GM21786 (cell line): ENCODE measurements around the gene VEGFA.

Experiments used
- ATAC-seq: cut with Tn5 transposase; IDR thresholded peaks from one replicate; pipeline ENCODE4 v1.9.1; 2021; ENCODE audit not compliant: unreplicated experiment

Gene VEGFA

GRCh38 chr6:43759136-43759906, 10.7 kb upstream of the VEGFA start:
- no peak for ATAC-seq

GRCh38 chr6:43759907-43760206, 10.2 kb upstream of the VEGFA start:
- no peak for ATAC-seq

- no peak for ATAC-seq
Measured at GRCh38 chr6:43760210-43761168, 9.5 kb upstream of the VEGFA start.

- ATAC-seq, result no peak
Measured at GRCh38 chr6:43761666-43762409, 8.2 kb upstream of the VEGFA start.

DNA sequence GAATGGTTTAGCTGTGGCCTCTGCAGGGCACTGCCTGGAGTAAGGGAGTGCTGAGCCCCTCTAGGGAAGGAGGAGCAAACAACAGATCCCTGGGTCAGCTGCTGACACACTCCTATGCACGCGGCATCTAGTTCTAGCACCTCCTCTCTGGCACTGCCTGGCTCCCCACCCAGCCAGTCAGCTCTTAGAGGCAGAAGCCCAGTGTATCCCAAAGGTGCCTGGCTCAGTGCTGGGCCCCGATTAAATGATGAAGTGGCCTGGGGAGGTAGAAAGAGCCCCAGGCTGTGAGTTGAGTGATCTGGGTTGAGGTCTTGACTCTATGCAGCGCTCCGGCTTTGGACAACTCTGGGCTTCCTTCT, 7.6 kb upstream of the VEGFA start:
- no peak for ATAC-seq

DNA sequence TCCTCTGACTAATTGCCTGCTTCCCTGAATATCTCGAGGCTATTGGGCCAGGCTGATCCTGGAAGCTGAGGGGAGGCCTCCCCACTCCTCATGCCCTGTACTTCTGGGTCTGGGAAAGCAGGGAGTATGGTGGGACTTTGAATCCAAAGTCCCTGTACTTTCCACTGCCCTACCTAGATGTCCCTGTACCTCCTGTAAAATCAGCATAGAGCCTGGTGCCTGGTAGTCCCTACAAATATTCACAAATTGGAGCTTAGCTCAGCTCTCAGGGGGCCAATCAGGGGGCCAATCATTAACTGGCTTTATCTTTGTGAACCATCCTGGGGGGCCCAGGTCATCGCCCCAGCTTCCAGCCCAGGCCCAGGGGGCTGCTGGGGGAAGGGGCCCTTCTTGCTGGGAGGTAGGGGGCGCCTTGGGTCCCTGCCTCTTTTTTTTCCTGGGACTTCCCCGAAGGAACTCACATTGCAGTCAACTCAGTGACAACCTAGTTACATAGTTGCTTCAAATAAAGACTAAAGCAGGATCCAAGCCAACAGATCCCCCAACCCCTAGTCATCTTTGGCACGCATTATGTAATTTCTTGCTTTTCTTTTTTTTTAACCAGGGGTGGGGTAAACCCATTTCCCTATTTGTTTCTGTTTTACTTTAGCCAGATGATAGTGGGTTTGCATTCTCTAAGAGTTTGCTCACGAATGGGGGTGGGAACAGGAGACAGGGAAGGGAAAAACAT, 6.9 kb upstream of the VEGFA start:
- no peak for ATAC-seq

DNA sequence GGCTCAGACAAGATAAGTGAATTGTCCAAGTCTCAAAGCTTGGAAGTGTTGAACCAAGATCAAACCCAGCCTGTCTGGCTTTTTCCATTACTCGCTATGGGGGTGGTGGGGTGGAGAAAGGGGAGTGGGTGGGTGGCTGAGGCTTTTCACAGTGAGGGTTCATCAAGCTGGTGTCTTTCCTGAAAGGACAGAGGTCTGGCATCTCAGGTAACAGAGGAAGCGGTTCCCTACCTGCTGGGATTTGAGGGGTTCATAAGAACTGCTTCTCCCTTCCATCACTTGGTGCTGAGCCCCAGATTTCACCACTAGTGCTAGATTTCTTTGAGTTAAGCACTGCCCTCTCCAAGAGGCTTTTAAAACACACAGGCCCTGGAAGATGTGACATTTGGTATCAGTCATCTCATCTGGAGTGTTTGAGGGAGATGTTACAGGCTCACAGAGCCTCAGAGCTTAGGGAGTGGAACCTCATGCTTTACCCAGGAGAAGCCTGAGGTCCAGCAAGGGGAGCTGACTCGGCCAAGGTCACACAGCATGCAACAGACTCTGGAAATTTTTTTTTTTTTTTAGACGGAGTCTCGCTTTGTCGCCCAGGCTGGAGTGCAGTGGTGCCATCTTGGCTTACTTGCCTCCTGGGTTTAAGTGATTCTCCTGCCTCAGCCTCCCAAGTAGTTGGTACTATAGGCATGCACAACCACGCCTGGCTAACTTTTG, 6.0 kb upstream of the VEGFA start:
- ATAC-seq, result no peak

DNA sequence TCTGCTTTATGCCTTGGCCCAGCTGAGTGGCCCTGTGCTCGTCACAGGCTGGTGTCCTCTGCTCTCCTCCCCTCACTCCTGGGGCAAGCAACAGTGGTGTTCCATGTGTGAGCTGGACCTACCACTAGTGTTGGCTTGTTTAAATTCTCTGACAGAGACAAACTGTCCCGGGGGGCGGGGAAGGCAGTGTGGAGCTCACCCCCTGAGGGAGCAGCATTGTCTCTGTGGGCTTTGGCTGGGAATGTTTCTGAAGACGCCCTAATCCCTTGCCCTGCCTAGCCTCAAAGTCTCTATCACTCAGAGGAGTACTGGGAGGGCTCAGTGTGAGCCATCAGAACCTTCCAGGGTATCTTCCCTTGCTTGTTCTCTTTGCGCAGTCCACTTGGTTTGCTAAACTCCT, 5.2 kb upstream of the VEGFA start:
- no peak for ATAC-seq

GRCh38 chr6:43765776-43766499, 4.1 kb upstream of the VEGFA start:
- ATAC-seq, result no peak

DNA sequence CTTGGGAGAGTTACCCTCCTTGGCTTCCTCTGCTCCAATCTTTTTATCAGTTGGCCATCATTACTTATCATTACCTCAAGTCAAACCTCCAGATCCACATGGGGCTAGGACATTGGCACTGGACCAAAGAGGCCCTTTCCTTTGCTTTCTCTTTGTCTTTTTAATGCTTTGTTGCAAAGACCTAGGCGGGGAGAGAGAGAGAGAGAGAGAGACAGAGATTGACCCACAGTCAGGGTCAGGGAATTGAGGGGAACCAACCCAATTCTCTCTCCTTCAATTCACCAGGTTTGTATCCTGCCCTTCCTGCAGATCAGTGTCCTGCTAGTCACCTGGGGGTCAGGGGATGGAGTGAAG, 3.5 kb upstream of the VEGFA start:
- ATAC-seq, result no peak

- no peak for ATAC-seq
Measured at GRCh38 chr6:43766964-43767461, 3.0 kb upstream of the VEGFA start.

DNA sequence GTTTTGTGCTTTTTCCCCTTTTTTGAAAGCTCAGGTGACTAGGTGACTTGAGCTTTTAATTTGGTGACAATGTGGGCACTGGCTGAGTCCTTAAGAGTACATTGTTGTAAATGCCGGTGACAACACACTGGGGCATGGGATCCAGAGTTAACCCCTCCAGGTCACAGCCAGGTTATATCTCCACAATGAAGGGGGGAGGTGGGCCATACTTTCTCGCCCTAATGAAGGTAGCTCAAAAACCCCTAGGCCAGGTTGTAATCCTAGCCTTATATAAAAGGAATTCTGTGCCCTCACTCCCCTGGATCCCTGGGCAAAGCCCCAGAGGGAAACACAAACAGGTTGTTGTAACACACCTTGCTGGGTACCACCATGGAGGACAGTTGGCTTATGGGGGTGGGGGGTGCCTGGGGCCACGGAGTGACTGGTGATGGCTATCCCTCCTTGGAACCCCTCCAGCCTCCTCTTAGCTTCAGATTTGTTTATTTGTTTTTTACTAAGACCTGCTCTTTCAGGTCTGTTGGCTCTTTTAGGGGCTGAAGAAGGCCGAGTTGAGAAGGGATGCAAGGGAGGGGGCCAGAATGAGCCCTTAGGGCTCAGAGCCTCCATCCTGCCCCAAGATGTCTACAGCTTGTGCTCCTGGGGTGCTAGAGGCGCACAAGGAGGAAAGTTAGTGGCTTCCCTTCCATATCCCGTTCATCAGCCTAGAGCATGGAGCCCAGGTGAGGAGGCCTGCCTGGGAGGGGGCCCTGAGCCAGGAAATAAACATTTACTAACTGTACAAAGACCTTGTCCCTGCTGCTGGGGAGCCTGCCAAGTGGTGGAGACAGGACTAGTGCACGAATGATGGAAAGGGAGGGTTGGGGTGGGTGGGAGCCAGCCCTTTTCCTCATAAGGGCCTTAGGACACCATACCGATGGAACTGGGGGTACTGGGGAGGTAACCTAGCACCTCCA, 2.2 kb upstream of the VEGFA start:
- no peak for ATAC-seq

- no peak for ATAC-seq
Measured at GRCh38 chr6:43768506-43768860, 1.5 kb upstream of the VEGFA start.

GRCh38 chr6:43768983-43769525, 957 bp upstream of the VEGFA start:
- no peak for ATAC-seq

DNA sequence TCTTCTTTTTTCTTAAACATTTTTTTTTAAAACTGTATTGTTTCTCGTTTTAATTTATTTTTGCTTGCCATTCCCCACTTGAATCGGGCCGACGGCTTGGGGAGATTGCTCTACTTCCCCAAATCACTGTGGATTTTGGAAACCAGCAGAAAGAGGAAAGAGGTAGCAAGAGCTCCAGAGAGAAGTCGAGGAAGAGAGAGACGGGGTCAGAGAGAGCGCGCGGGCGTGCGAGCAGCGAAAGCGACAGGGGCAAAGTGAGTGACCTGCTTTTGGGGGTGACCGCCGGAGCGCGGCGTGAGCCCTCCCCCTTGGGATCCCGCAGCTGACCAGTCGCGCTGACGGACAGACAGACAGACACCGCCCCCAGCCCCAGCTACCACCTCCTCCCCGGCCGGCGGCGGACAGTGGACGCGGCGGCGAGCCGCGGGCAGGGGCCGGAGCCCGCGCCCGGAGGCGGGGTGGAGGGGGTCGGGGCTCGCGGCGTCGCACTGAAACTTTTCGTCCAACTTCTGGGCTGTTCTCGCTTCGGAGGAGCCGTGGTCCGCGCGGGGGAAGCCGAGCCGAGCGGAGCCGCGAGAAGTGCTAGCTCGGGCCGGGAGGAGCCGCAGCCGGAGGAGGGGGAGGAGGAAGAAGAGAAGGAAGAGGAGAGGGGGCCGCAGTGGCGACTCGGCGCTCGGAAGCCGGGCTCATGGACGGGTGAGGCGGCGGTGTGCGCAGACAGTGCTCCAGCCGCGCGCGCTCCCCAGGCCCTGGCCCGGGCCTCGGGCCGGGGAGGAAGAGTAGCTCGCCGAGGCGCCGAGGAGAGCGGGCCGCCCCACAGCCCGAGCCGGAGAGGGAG, 580 bp downstream of the VEGFA start:
- no peak for ATAC-seq

GRCh38 chr6:43771210-43771857, 1.3 kb downstream of the VEGFA start:
- ATAC-seq, result no peak
